GM12878 (cell line): ENCODE measurements around the gene GGN. TPM values are rescaled to one million over a fixed set of nuclear protein-coding genes. Genes with fewer than 3 reads are reported as not detected.

Experiments used
- ATAC-seq: fragments of 200-7000 bp; cut with Tn5 transposase; 3 replicates; pipeline ENCODE4 v1.9.1; 2020; ENCODE audit warnings: mild to moderate bottlenecking, moderate library complexity
- BruUV-seq: library from RNA; stranded (reverse); fragments of 400-500 nt; replicated peaks from 2 replicates; lab custom pipeline; 2021; lab: Mats Ljungman, UMichigan
- CTCF ChIA-PET: fragments of 300-600 bp; sonication (Branson Sonifier 250); formaldehyde crosslinking; extraction: SDS; loops from one replicate; lab custom pipeline; 2021; ENCODE audit warnings: inconsistent platforms; lab: Yijun Ruan, JAX
- POLR2A ChIA-PET: fragments of 350-600 bp; formaldehyde crosslinking; extraction: SDS; loops from one replicate; lab custom pipeline; 2021; ENCODE audit warnings: inconsistent platforms; lab: Charles Lee
- RAD21 ChIA-PET: fragments of 300-600 bp; sonication (Branson Sonifier 250); formaldehyde crosslinking; loops from one replicate; lab custom pipeline; 2023; ENCODE audit warnings: antibody characterized with exemption; ENCODE audit not compliant: unreplicated experiment; lab: Charles Lee
- SMC1A ChIA-PET: fragments of 300-600 bp; sonication (Branson Sonifier 250); formaldehyde crosslinking; loops from one replicate; lab custom pipeline; 2023; ENCODE audit not compliant: unreplicated experiment, uncharacterized antibody; lab: Charles Lee
- DNase-seq: peaks from one replicate; pipeline ENCODE4 v3.0.0-alpha.2; 2011; ENCODE audit warnings: low read depth, low spot score
- FAIRE-seq: peaks from 3 replicates; lab custom pipeline; 2011; peaks lifted over from hg19 to GRCh38; lab: Jason Lieb, UNC
- H2AFZ ChIP-seq: 2 replicates; pipeline ENCODE4 v1.6.0; 2011; ENCODE audit warnings: low read depth, low read length, control low read depth; ENCODE audit not compliant: control insufficient read depth
- H3K27ac ChIP-seq: 2 replicates; pipeline ENCODE4 v1.5.1; 2011; ENCODE audit warnings: control low read depth; ENCODE audit not compliant: control insufficient read depth, insufficient read depth
- H3K27me3 ChIP-seq, 2 experiments: replicated peaks in 1 of 2; 2 replicates each; pipeline versions ENCODE4 v1.6.0 to v1.6.1; 2011; ENCODE audit warnings: low read length in 1 of 2; ENCODE audit not compliant: control insufficient read depth in 2 of 2, insufficient read depth in 2 of 2
- H3K36me3 ChIP-seq, 2 experiments: 2 replicates each; pipeline ENCODE4 v1.5.1; 2011; ENCODE audit warnings: low read length in 1 of 2; ENCODE audit not compliant: control insufficient read depth in 2 of 2, insufficient read depth in 2 of 2
- H3K4me1 ChIP-seq: 2 replicates; pipeline ENCODE4 v1.6.1; 2011; ENCODE audit warnings: mild to moderate bottlenecking, low read length, moderate library complexity, mixed read lengths; ENCODE audit not compliant: control insufficient read depth, insufficient read depth
- H3K4me2 ChIP-seq: 2 replicates; pipeline ENCODE4 v1.6.0; 2011; ENCODE audit warnings: control low read depth; ENCODE audit not compliant: control insufficient read depth, insufficient read depth
- H3K4me3 ChIP-seq: fragments of 200-600 bp; sonication (generic); 2 replicates; pipeline ENCODE4 v1.5.1; 2016
- H3K79me2 ChIP-seq: 2 replicates; pipeline ENCODE4 v1.6.0; 2011; ENCODE audit warnings: low read length; ENCODE audit not compliant: control insufficient read depth, insufficient read depth
- H3K9ac ChIP-seq: 2 replicates; pipeline ENCODE4 v1.8.0; 2011; ENCODE audit warnings: low read length, control low read depth, mixed read lengths; ENCODE audit not compliant: control insufficient read depth, insufficient read depth
- H3K9me3 ChIP-seq: replicated peaks from 3 replicates; pipeline ENCODE4 v1.5.1; 2011; ENCODE audit warnings: mild to moderate bottlenecking, low read length; ENCODE audit not compliant: control insufficient read depth, insufficient read depth
- H4K20me1 ChIP-seq: 2 replicates; pipeline ENCODE4 v1.6.0; 2011; ENCODE audit not compliant: control insufficient read depth, insufficient read depth
- CBX3 ChIP-seq: fragments of 200-600 bp; sonication (generic); IDR thresholded peaks from 2 replicates; pipeline ENCODE4 v1.6.1; 2016; ENCODE audit warnings: low read depth, borderline replicate concordance
- DPF2 ChIP-seq: fragments of 450-650 bp; IDR thresholded peaks from 2 replicates; pipeline ENCODE4 v1.6.1; 2017; ENCODE audit warnings: mild to moderate bottlenecking
- MLLT1 ChIP-seq: fragments of 450-650 bp; IDR thresholded peaks from 2 replicates; pipeline ENCODE4 v1.6.1; 2016; ENCODE audit warnings: mild to moderate bottlenecking
- MTA2 ChIP-seq: fragments of 450-650 bp; IDR thresholded peaks from 2 replicates; pipeline ENCODE4 v1.6.1; 2016; ENCODE audit warnings: low read depth, mild to moderate bottlenecking, moderate library complexity
- RUNX3 ChIP-seq: IDR thresholded peaks from 2 replicates; pipeline ENCODE4 v1.6.1; 2012; ENCODE audit warnings: low read length, inconsistent platforms
- TBL1XR1 ChIP-seq: IDR thresholded peaks from 2 replicates; pipeline ENCODE4 v1.6.1; 2012; ENCODE audit warnings: low read depth, low read length, improper control_type of control experiment
- WGBS: methylation state at CpG from one replicate; pipeline ENCODE4 v1.1.6; 2016; ENCODE audit warnings: low lambda C conversion rate; ENCODE audit not compliant: insufficient replicate concordance, insufficient coverage; ENCODE audit errors: missing lambda C conversion rate; 5-methylcytosine and 5-hydroxymethylcytosine counted together
- in situ Hi-C: fragments of 300-500 bp; cut with MboI; formaldehyde crosslinking; loops from 9 replicates; pipeline ENCODE4 v1.14.3; 2018; ENCODE audit warnings: mixed read lengths
- intact Hi-C: fragments of 100-400 bp; cut with micrococcal nuclease; formaldehyde crosslinking; loops from one replicate; pipeline ENCODE4 v1.14.2; 2022; ENCODE audit not compliant: unreplicated experiment
- polyA plus RNA-seq, 11 experiments: library from polyadenylated mRNA; depleted of rRNA in 4 of 11; unstranded in 6 of 11; stranded (reverse) in 5 of 11; fragments of >200 nt; fragmentation: Nextera tagmentation in 4 of 11; fragmentation: Illumina TruSeq in 1 of 11; extraction: Ambion mirVana in 4 of 11; extraction: Trizol in 1 of 11; gene quantifications; 1 replicate in 1 of 11; 2 replicates in 10 of 11; pipeline versions ENCODE4 v1.2.1 to v1.2.3, GENCODE V29; 2011 to 2016; ENCODE audit warnings: inconsistent platforms in 2 of 11, missing spikeins in 2 of 11, low read depth in 1 of 11
- total RNA-seq, 4 experiments: library from RNA; depleted of rRNA in 3 of 4; stranded (reverse); fragments of >200 nt in 3 of 4; fragmentation: Illumina TruSeq in 1 of 4; extraction: Trizol in 1 of 4; gene quantifications; 2 replicates each; pipeline versions ENCODE4 v1.2.1 to v1.2.3, GENCODE V29; 2013 to 2021
- TF ChIP-seq, protein P1 (sequence below): fragments of 450-650 bp; IDR thresholded peaks from 2 replicates; pipeline ENCODE4 v1.6.1; 2016; ENCODE audit warnings: mild to moderate bottlenecking

Gene GGN
- total and polyA plus RNA-seq, 10 of the 15 experiments (the other 5 are each of a cell fraction or from before 2014, with no cell fraction given), result not detected

DNA sequence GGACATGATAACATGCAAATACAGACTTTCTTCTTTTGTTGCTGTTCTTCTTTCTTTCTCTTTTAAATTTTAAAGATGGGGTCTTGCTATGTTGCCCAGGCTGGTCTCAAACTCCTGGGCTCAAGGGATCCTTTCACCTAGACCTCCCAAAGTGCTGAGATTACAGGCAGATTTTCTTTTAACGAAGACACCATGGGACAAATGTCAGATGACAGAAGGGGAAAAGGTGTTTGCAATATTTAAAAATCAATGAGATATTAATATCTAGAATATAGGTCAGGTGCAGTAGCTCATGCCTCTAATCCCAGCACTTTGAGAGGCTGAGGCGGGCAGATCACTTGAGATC is 42.0 kb upstream of the GGN start:
- H3K9me3 ChIP-seq, result no peaks in the 10 kb centered on the region
- no peaks in the 10 kb centered on the region for H3K27me3 ChIP-seq
- 46% methylated on average over 2 of the region's 2 CpGs for WGBS
- H3K4me1 ChIP-seq, result peaks cover 16% of the 10 kb centered on the region
- H4K20me1 ChIP-seq, result no peaks in the 10 kb centered on the region
- no peak overlapping the region for H3K4me3 ChIP-seq
- DNase-seq (no peak), ATAC-seq (no peak), FAIRE-seq (no peak)
- ChIA-PET CTCF (no interaction called here), SMC1A (no interaction called here), RAD21 (no interaction called here), POLR2A (no interaction called here)
- TF ChIP-seq, protein P1, sequence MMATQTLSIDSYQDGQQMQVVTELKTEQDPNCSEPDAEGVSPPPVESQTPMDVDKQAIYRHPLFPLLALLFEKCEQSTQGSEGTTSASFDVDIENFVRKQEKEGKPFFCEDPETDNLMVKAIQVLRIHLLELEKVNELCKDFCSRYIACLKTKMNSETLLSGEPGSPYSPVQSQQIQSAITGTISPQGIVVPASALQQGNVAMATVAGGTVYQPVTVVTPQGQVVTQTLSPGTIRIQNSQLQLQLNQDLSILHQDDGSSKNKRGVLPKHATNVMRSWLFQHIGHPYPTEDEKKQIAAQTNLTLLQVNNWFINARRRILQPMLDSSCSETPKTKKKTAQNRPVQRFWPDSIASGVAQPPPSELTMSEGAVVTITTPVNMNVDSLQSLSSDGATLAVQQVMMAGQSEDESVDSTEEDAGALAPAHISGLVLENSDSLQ, result peak; percentile 55; the same call in 1 of the 2 replicates
- no peak for TF ChIP-seq MTA2
- BruUV-seq, result no TSS peak
- no peaks in the 10 kb centered on the region for H3K36me3 ChIP-seq
- intact Hi-C loops, result no loop called here
- H3K4me2 ChIP-seq, result no peak overlapping the region
- no peak overlapping the region for H2AFZ ChIP-seq
- no peak overlapping the region for H3K9ac ChIP-seq
- no peak overlapping the region for H3K27ac ChIP-seq
- no peaks in the 10 kb centered on the region for H3K79me2 ChIP-seq
- in situ Hi-C loops, result no loop called here

DNA sequence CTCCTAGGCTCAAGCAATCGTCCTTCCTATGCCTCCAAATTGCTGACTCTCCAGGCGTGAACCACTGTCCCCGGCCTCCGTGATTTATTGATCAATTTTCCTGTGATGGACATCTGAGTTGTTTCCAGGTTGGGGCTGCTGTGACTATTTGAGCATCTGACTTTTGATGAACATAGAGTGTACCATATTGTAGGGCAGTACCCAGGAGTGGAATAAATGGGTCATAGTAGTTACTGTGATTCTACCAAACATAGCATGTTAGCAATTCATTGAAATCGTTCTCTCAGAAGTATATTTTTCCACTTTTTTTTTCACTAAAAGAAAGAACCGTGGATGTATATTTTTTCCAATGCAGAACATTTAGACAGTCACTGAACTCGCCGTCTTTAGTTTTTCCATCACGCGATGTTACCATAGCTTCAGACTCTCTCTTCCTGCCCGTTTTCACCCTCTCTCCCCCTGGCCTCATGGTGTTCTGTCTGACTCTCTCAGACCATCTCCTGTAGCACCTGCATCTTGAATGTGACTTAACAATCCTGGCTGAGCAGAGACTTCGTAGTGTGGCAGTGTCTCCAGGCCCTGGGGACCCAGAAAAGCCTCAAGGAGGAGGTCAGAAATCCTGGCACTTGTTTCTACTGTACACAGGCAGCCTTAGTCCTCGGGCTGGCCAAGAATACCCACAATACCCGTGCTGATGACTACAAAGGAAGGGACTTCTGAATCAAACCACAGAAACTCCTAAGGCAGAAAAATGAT is 41.4 kb upstream of the GGN start:
- intact Hi-C loops, result no loop called here
- in situ Hi-C loops, result no loop called here
- Histone ChIP-seq H3K9ac (no peak overlapping the region), H3K9me3 (no peaks in the 10 kb centered on the region), H3K36me3 (no peaks in the 10 kb centered on the region), H3K4me2 (no peak overlapping the region), H4K20me1 (no peaks in the 10 kb centered on the region), H2AFZ (no peak overlapping the region), H3K79me2 (no peaks in the 10 kb centered on the region), H3K27me3 (no peaks in the 10 kb centered on the region), H3K27ac (no peak overlapping the region), H3K4me1 (peaks cover 16% of the 10 kb centered on the region), H3K4me3 (no peak overlapping the region)
- DNase-seq (no peak), FAIRE-seq (no peak), ATAC-seq (no peak)
- ChIA-PET SMC1A (no interaction called here), RAD21 (no interaction called here), CTCF (no interaction called here), POLR2A (no interaction called here)
- TF ChIP-seq CBX3 (no peak), MLLT1 (no peak), RUNX3 (peak; percentile 21; the same call in 1 of the 2 replicates), DPF2 (no peak), TBL1XR1 (no peak)
- 49% methylated on average over 14 of the region's 14 CpGs for WGBS
- no TSS peak for BruUV-seq
